ENCODE results near the gene PCAT7.
"Not testable (repeated sequence)": the region's sequence is repeated elsewhere in the genome, so short reads cannot be mapped to it uniquely, and the experiment has no call there.

Gene PCAT7

GRCh38 chr9:94554439-94555331 lies at the start of gene PCAT7:
PCAT7 (plus strand) TSS chr9:94555083.
- no peak for FAIRE-seq

- not testable (repeated sequence) for FAIRE-seq
These were observed 48.5 kb upstream of the PCAT7 start for GRCh38 chr9:94506370-94506769.

GRCh38 chr9:94507531-94508258 lies 47.2 kb upstream of the PCAT7 start:
- FAIRE-seq = no peak

- no peak for FAIRE-seq
These were observed 43.5 kb upstream of the PCAT7 start for GRCh38 chr9:94511134-94511954.

- no peak for FAIRE-seq
These were observed 43.0 kb upstream of the PCAT7 start for GRCh38 chr9:94511955-94512265.

GRCh38 chr9:94514722-94515121 lies 40.2 kb upstream of the PCAT7 start:
- no peak for FAIRE-seq

- FAIRE-seq = no peak
These were observed 37.6 kb upstream of the PCAT7 start for GRCh38 chr9:94517254-94517653.

GRCh38 chr9:94525396-94526035 lies 29.4 kb upstream of the PCAT7 start:
- FAIRE-seq = no peak

GRCh38 chr9:94526271-94526670 lies 28.6 kb upstream of the PCAT7 start:
- no peak for FAIRE-seq

GRCh38 chr9:94526951-94527350 lies 27.9 kb upstream of the PCAT7 start:
- FAIRE-seq = no peak

- FAIRE-seq = peak; percentile 24
These were observed 26.0 kb upstream of the PCAT7 start for GRCh38 chr9:94528886-94529285.

- no peak for FAIRE-seq
These were observed 21.7 kb upstream of the PCAT7 start for GRCh38 chr9:94533155-94533554.

- FAIRE-seq = no peak
These were observed 21.3 kb upstream of the PCAT7 start for GRCh38 chr9:94533601-94534000.

GRCh38 chr9:94534901-94535300 lies 20.0 kb upstream of the PCAT7 start:
- no peak for FAIRE-seq

GRCh38 chr9:94538908-94539307 lies 16.0 kb upstream of the PCAT7 start:
- no peak for FAIRE-seq

- not testable (repeated sequence) for FAIRE-seq
These were observed 10.5 kb upstream of the PCAT7 start for GRCh38 chr9:94544335-94544734.

- FAIRE-seq = no peak
These were observed 8.9 kb upstream of the PCAT7 start for GRCh38 chr9:94545940-94546339.

GRCh38 chr9:94553029-94553938 lies 1.6 kb upstream of the PCAT7 start:
- no peak for FAIRE-seq

- FAIRE-seq = no peak
These were observed 825 bp upstream of the PCAT7 start for GRCh38 chr9:94554078-94554438.

GRCh38 chr9:94557376-94557775 lies 2.5 kb downstream of the PCAT7 start:
- FAIRE-seq = no peak

- no peak for FAIRE-seq
These were observed 5.4 kb downstream of the PCAT7 start for GRCh38 chr9:94560237-94560636.

- FAIRE-seq = no peak
These were observed 8.7 kb downstream of the PCAT7 start for GRCh38 chr9:94563548-94563947.
